K562 (cell line): Measurements from ENCODE around the gene RRBP1.

Source experiments
- EZH2 ChIP-seq: IDR thresholded peaks from 2 replicates; pipeline ENCODE4 v1.6.1; 2012; ENCODE audit warnings: low read depth, mild to moderate bottlenecking, inconsistent platforms, low read length, borderline replicate concordance
- GTF2F1 ChIP-seq: IDR thresholded peaks from 2 replicates; pipeline ENCODE4 v1.6.1; 2011; ENCODE audit warnings: low read depth, low read length, improper control_type of control experiment
- NR2C1 ChIP-seq, 2 experiments: fragments of 450-650 bp; IDR thresholded peaks; 2 replicates each; pipeline ENCODE4 v1.6.1; 2017; ENCODE audit warnings: mild to moderate bottlenecking in 2 of 2, antibody characterized with exemption in 1 of 2, inconsistent platforms in 1 of 2, missing compliant biosample characterization in 1 of 2, missing genetic modification characterization in 1 of 2
- PRPF4 ChIP-seq: fragments of 200-400 bp; formaldehyde crosslinking; IDR thresholded peaks from one replicate; pipeline ENCODE4 v1.6.1; 2017; ENCODE audit warnings: low read length, low read depth, mild to moderate bottlenecking; ENCODE audit not compliant: insufficient read depth, poor library complexity, severe bottlenecking
- SMC3 ChIP-seq: conservative IDR thresholded peaks from 2 replicates; pipeline ENCODE4 v1.6.1; 2011; ENCODE audit warnings: low read depth, low read length, improper control_type of control experiment; ENCODE audit not compliant: insufficient read depth
- ZNF143 ChIP-seq: sonication (generic); formaldehyde crosslinking; IDR thresholded peaks from 2 replicates; pipeline ENCODE4 v1.9.0; 2022; ENCODE audit warnings: mild to moderate bottlenecking, missing genetic modification reagents
- ZNF311 ChIP-seq: fragments of 250-450 bp; sonication (Bioruptor Pico); IDR thresholded peaks from 2 replicates; pipeline ENCODE4 v1.4.0; 2020; ENCODE audit warnings: mild to moderate bottlenecking, moderate library complexity
- TF ChIP-seq, protein P1 (sequence below): sonication (generic); formaldehyde crosslinking; IDR thresholded peaks from 2 replicates; pipeline ENCODE4 v1.9.0; 2022; ENCODE audit warnings: mild to moderate bottlenecking, missing genetic modification reagents
- TF ChIP-seq, protein P2 (sequence below): fragments of 450-650 bp; IDR thresholded peaks from 2 replicates; pipeline ENCODE4 v1.6.1; 2016; ENCODE audit warnings: mild to moderate bottlenecking
- TF ChIP-seq, protein P3 (sequence below), 2 experiments: fragments of 450-650 bp; formaldehyde crosslinking in 1 of 2; IDR thresholded peaks; 2 replicates each; pipeline versions ENCODE4 v1.4.0 to v1.6.1; 2014 to 2020; ENCODE audit warnings: mild to moderate bottlenecking in 2 of 2, borderline replicate concordance in 1 of 2, low read depth in 1 of 2
- TF ChIP-seq, protein P4 (sequence below): sonication (generic); formaldehyde crosslinking; IDR thresholded peaks from 2 replicates; pipeline ENCODE4 v1.8.0; 2023; ENCODE audit warnings: mild to moderate bottlenecking, missing genetic modification reagents

DNA sequence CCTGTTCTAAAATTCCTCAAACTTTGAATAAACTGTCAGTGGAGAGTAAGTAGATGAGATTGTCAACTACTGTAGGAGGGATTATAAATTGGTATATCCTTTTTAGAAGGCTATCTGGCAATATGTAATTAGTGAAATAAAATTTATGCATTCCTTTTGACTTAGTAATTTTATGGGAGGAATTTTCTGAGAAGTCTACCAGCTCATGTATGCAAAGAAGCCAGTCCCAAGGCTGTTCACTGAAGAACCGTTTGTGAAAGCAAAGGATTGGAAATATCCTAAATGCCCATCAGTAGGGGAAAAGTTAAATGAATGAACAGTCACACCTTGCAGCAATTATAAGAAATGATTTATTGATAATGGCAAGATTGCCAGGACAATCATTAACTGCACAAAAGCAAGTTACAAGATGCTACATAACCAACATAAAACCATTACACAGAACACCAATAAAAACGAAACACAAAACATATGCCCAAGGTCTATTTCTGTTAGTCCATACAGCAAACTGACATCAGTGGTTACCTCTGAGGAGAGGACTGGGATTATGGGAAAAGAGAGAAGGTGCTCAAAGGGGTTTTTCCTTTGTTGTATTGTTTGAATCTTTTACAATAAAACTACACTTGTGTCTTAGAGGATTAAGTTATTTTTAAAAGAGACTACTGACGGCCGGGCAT lies 116.7 kb downstream of the RRBP1 start:
- TF ChIP-seq, protein P1, sequence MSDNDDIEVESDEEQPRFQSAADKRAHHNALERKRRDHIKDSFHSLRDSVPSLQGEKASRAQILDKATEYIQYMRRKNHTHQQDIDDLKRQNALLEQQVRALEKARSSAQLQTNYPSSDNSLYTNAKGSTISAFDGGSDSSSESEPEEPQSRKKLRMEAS (CRISPR knock-in tag): no peak
- TF ChIP-seq EZH2: no peak
- no peak for TF ChIP-seq ZNF143 (CRISPR knock-in tag)
- no peak for TF ChIP-seq GTF2F1
- TF ChIP-seq PRPF4: no peak
- TF ChIP-seq ZNF311: no peak
- TF ChIP-seq, protein P2, sequence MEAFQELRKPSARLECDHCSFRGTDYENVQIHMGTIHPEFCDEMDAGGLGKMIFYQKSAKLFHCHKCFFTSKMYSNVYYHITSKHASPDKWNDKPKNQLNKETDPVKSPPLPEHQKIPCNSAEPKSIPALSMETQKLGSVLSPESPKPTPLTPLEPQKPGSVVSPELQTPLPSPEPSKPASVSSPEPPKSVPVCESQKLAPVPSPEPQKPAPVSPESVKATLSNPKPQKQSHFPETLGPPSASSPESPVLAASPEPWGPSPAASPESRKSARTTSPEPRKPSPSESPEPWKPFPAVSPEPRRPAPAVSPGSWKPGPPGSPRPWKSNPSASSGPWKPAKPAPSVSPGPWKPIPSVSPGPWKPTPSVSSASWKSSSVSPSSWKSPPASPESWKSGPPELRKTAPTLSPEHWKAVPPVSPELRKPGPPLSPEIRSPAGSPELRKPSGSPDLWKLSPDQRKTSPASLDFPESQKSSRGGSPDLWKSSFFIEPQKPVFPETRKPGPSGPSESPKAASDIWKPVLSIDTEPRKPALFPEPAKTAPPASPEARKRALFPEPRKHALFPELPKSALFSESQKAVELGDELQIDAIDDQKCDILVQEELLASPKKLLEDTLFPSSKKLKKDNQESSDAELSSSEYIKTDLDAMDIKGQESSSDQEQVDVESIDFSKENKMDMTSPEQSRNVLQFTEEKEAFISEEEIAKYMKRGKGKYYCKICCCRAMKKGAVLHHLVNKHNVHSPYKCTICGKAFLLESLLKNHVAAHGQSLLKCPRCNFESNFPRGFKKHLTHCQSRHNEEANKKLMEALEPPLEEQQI: no peak
- TF ChIP-seq NR2C1 (IDR thresholded peaks at IDR 0.05): no peak
- no peak for TF ChIP-seq NR2C1 (tag; IDR thresholded peaks at IDR 0.05)
- TF ChIP-seq, protein P3, sequence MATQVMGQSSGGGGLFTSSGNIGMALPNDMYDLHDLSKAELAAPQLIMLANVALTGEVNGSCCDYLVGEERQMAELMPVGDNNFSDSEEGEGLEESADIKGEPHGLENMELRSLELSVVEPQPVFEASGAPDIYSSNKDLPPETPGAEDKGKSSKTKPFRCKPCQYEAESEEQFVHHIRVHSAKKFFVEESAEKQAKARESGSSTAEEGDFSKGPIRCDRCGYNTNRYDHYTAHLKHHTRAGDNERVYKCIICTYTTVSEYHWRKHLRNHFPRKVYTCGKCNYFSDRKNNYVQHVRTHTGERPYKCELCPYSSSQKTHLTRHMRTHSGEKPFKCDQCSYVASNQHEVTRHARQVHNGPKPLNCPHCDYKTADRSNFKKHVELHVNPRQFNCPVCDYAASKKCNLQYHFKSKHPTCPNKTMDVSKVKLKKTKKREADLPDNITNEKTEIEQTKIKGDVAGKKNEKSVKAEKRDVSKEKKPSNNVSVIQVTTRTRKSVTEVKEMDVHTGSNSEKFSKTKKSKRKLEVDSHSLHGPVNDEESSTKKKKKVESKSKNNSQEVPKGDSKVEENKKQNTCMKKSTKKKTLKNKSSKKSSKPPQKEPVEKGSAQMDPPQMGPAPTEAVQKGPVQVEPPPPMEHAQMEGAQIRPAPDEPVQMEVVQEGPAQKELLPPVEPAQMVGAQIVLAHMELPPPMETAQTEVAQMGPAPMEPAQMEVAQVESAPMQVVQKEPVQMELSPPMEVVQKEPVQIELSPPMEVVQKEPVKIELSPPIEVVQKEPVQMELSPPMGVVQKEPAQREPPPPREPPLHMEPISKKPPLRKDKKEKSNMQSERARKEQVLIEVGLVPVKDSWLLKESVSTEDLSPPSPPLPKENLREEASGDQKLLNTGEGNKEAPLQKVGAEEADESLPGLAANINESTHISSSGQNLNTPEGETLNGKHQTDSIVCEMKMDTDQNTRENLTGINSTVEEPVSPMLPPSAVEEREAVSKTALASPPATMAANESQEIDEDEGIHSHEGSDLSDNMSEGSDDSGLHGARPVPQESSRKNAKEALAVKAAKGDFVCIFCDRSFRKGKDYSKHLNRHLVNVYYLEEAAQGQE (IDR thresholded peaks at IDR 0.05; ENCODE audit: borderline replicate concordance): no peak
- TF ChIP-seq, protein P3 (CRISPR knock-in tag; IDR thresholded peaks at IDR 0.05; ENCODE audit: low read depth): no peak
- TF ChIP-seq, protein P4, sequence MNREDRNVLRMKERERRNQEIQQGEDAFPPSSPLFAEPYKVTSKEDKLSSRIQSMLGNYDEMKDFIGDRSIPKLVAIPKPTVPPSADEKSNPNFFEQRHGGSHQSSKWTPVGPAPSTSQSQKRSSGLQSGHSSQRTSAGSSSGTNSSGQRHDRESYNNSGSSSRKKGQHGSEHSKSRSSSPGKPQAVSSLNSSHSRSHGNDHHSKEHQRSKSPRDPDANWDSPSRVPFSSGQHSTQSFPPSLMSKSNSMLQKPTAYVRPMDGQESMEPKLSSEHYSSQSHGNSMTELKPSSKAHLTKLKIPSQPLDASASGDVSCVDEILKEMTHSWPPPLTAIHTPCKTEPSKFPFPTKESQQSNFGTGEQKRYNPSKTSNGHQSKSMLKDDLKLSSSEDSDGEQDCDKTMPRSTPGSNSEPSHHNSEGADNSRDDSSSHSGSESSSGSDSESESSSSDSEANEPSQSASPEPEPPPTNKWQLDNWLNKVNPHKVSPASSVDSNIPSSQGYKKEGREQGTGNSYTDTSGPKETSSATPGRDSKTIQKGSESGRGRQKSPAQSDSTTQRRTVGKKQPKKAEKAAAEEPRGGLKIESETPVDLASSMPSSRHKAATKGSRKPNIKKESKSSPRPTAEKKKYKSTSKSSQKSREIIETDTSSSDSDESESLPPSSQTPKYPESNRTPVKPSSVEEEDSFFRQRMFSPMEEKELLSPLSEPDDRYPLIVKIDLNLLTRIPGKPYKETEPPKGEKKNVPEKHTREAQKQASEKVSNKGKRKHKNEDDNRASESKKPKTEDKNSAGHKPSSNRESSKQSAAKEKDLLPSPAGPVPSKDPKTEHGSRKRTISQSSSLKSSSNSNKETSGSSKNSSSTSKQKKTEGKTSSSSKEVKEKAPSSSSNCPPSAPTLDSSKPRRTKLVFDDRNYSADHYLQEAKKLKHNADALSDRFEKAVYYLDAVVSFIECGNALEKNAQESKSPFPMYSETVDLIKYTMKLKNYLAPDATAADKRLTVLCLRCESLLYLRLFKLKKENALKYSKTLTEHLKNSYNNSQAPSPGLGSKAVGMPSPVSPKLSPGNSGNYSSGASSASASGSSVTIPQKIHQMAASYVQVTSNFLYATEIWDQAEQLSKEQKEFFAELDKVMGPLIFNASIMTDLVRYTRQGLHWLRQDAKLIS (CRISPR knock-in tag): no peak
- TF ChIP-seq SMC3: no peak
